Mucosa of descending colon (tissue), 3 donors: Measurements from ENCODE around the gene AGR2. TPM values are rescaled to one million over a fixed set of nuclear protein-coding genes. Genes with fewer than 3 reads are reported as not detected.

Experiments used
- ATAC-seq: fragments of 200-7000 bp; cut with Tn5 transposase; one replicate; pipeline ENCODE4 v1.9.1; 2020; ENCODE audit warnings: mild to moderate bottlenecking, moderate library complexity
- DNase-seq, 3 donors: peaks; one replicate each; pipeline ENCODE4 v3.0.0-alpha.2; 2020
- H3K36me3 ChIP-seq: fragments of 200-600 bp; one replicate; pipeline ENCODE4 v1.8.0; 2021; ENCODE audit warnings: low read depth, mild to moderate bottlenecking
- H3K4me1 ChIP-seq: fragments of 200-600 bp; one replicate; pipeline ENCODE4 v1.8.0; 2021; ENCODE audit warnings: low read depth, mild to moderate bottlenecking
- H3K4me3 ChIP-seq: fragments of 200-600 bp; one replicate; pipeline ENCODE4 v1.8.0; 2021; ENCODE audit warnings: mild to moderate bottlenecking
- H3K9me3 ChIP-seq: fragments of 200-600 bp; one replicate; pipeline ENCODE4 v1.8.0; 2021; ENCODE audit warnings: mild to moderate bottlenecking
- intact Hi-C, 2 donors: fragments of 100-400 bp; cut with DNase I in 1 of 2; cut with micrococcal nuclease in 1 of 2; formaldehyde crosslinking; loops; one replicate each; pipeline versions ENCODE4 v1.11.0 to v1.11.1; 2022; cut with DNase I, micrococcal nuclease
- total RNA-seq, 3 donors: library from RNA; stranded (reverse); fragmentation: NEBNext Ultra II Directional in 2 of 3; extraction: Animal tissue kit (Norgen Biotek cat#: 25700) in 2 of 3; gene quantifications; one replicate each; pipeline versions ENCODE4 v1.2.1 to v1.2.4, GENCODE V29; 2021 to 2023
- TF ChIP-seq, protein P1 (sequence below): fragments of 200-600 bp; IDR thresholded peaks from one replicate; pipeline ENCODE4 v1.8.0; 2022; ENCODE audit warnings: antibody characterized with exemption, mild to moderate bottlenecking
- donor health status: DM: no; HTN: no; CAD: no; lungs with moderate emphysema.
- donor health status: DM: no; HTN: no; CAD: no.
- donor health status: DM: no; HTN: yes; CAD: no.

The AGR2 gene
- total RNA-seq, 3 donors from 2014 or later: 191 to 861 (median 775) TPM

DNA sequence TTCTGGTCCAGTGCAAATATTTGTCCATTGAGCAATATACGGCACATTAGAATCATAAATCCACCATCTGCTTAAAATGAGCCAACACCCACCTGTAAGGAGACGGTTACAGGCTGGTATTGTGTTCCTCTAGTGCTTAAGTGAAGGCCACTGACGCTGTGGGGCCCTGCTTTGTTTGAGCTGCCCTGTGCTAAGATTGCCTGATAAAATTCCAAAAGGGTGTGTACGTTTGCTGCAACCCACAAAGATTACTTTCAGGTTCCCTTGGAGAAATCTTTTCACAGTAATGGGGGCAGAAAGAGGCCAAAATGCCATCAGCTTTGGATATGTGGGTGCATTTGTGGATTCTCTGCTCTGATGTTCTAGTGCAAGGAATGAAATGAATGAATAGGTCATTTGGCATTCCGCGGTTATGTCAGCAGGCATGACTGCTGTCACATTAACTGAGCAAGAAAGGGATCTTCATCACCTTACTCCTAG, 42.6 kb upstream of the AGR2 start:
- peak; percentile 95 for ATAC-seq
- no peaks in the 10 kb centered on the region for H3K36me3 ChIP-seq
- peaks cover 6% of the 10 kb centered on the region for H3K4me1 ChIP-seq
- H3K4me3 ChIP-seq: no peak overlapping the region
- TF ChIP-seq, protein P1, sequence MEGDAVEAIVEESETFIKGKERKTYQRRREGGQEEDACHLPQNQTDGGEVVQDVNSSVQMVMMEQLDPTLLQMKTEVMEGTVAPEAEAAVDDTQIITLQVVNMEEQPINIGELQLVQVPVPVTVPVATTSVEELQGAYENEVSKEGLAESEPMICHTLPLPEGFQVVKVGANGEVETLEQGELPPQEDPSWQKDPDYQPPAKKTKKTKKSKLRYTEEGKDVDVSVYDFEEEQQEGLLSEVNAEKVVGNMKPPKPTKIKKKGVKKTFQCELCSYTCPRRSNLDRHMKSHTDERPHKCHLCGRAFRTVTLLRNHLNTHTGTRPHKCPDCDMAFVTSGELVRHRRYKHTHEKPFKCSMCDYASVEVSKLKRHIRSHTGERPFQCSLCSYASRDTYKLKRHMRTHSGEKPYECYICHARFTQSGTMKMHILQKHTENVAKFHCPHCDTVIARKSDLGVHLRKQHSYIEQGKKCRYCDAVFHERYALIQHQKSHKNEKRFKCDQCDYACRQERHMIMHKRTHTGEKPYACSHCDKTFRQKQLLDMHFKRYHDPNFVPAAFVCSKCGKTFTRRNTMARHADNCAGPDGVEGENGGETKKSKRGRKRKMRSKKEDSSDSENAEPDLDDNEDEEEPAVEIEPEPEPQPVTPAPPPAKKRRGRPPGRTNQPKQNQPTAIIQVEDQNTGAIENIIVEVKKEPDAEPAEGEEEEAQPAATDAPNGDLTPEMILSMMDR: no peak
- DNase-seq: peak; percentile 71 to 82 (median 77)
- H3K9me3 ChIP-seq: no peaks in the 10 kb centered on the region
- intact Hi-C loops: no loop called here

DNA sequence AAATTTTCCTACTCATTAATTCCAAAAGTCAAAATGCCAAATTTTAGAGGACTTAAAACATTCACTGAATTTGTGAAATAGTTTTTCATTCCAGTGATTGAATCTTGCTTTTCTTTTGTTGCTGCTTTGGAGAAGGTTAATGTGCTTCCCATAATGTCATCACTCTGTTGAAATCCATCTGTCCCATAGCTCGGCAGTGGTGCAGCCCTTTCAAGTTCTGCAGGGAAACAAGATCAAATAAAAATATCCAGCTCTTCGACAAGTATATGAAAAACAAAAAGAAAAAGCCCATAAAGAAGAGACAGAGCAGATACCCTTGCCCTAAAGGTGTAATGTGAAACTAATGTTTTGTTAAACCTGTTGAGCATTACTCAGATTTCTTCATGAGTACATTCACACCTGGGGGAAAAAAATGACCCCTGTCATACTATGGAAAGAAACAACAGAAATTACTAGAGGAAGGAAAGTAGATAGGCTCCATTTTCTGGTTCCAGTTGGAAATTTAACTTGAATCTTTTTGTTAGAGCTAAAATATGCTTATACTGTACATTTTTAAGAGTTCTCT, 41.9 kb upstream of the AGR2 start:
- Histone ChIP-seq H3K36me3 (no peaks in the 10 kb centered on the region), H3K4me3 (no peak overlapping the region), H3K9me3 (no peaks in the 10 kb centered on the region), H3K4me1 (peaks cover 2% of the 10 kb centered on the region)
- DNase-seq: no peak
- intact Hi-C loops: no loop called here
- TF ChIP-seq, protein P1: no peak
- no peak for ATAC-seq

DNA sequence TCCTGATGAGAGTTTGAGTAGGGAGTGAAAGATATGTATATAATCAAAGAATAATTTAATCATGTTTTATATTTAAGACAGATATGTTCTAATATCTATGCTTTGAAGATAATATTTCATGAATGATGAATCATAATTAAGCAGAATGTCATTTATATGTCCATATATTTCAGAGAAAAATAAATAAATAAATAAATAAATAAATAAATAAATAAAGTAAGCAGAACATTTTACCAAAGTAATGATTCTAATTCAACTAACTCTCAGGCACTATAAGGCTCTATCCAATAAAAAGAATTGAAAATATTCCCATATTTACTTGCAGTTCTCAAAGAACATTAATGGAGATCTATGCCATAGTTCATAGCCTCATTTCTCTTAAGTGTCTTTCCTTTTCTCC, 40.9 kb upstream of the AGR2 start:
- no peaks in the 10 kb centered on the region for H3K36me3 ChIP-seq
- DNase-seq (no peak), ATAC-seq (no peak)
- H3K9me3 ChIP-seq: no peaks in the 10 kb centered on the region
- peaks cover 2% of the 10 kb centered on the region for H3K4me1 ChIP-seq
- TF ChIP-seq, protein P1: no peak
- intact Hi-C loops: no loop called here
- no peak overlapping the region for H3K4me3 ChIP-seq

DNA sequence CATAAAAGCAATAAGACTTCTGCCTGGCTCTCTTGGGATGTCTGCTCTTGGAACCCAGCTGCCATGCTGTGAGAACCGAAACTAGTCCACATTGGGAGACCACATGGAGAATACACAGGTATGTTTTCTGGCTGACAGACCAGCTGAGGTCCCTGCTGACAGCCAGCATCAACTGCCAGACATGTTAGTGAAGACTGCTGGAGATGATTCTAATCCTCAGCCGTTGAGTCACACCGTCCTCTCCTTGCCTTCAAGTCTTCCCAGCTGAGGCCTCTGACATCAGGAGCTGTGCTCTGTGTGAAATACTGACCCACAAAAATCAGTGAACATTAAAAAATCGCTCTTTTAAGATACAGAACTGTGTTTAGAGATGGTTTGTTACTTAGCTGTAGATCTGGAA, 36.9 kb upstream of the AGR2 start:
- no peaks in the 10 kb centered on the region for H3K36me3 ChIP-seq
- ATAC-seq (no peak), DNase-seq (no peak)
- TF ChIP-seq, protein P1: no peak
- intact Hi-C loops: no loop called here
- no peaks in the 10 kb centered on the region for H3K9me3 ChIP-seq
- no peak overlapping the region for H3K4me3 ChIP-seq
- no peaks in the 10 kb centered on the region for H3K4me1 ChIP-seq

DNA sequence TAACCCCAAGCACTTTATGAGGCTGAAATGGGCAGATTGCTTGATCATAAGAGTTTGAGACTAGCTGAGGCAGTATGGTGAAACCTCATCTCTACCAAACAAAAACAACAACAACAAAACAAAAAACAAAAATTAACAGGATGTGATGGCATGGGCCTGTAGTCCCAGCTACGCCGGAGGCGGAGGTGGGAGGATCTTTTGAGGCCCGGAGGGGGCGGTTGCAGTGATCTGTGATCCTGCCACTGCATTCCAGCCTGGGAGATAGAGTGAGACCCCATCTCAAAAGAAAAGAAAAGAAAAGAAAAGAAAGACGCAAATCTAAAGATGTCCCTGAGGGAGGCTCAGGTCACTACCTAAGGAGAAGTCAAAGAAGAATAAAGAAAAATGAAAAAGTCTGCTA, 35.3 kb upstream of the AGR2 start:
- Histone ChIP-seq H3K9me3 (no peaks in the 10 kb centered on the region), H3K36me3 (no peaks in the 10 kb centered on the region), H3K4me1 (no peaks in the 10 kb centered on the region), H3K4me3 (no peak overlapping the region)
- intact Hi-C loops: no loop called here
- ATAC-seq (no peak), DNase-seq (no peak)
- TF ChIP-seq, protein P1: no peak

DNA sequence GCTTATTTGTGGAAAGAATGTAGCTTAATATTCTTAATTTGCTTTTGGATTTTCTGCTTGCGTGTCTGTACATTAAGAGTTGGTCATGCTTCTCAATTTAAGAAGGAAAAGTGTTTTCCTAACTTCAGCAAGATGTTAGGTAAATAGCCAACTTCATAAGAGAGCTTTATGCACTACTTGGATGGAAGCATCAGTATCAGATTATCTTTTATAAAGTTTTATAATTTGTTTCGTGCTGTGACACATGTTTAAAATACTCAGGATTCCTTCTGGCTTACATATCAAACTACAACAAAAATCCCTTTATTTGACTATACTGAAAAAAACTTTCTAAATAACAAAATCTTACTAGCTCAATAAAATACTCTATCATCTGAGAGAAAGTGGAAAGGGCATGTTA, 34.8 kb upstream of the AGR2 start:
- no peaks in the 10 kb centered on the region for H3K4me1 ChIP-seq
- intact Hi-C loops: no loop called here
- DNase-seq (no peak), ATAC-seq (no peak)
- TF ChIP-seq, protein P1: no peak
- H3K4me3 ChIP-seq: no peak overlapping the region
- H3K9me3 ChIP-seq: no peaks in the 10 kb centered on the region
- no peaks in the 10 kb centered on the region for H3K36me3 ChIP-seq
